ENCODE measurements around the gene CRADD.

- TF ChIP-seq TCF7L2 (IDR thresholded peaks at IDR 0.05; ENCODE audit: borderline replicate concordance, low read depth, low read length) (no peak), ZSCAN30 (tag by site-specific recombination; IDR thresholded peaks at IDR 0.05) (no peak), MZF1 (tag by site-specific recombination; IDR thresholded peaks at IDR 0.05; ENCODE audit: borderline replicate concordance) (no peak), ZNF544 (tag by site-specific recombination; IDR thresholded peaks at IDR 0.05) (no peak), ZNF510 (tag by site-specific recombination; IDR thresholded peaks at IDR 0.05; ENCODE audit: insufficient replicate concordance) (no peak), GLIS1 (tag by site-specific recombination; IDR thresholded peaks at IDR 0.05) (no peak), ZNF76 (tag by site-specific recombination; IDR thresholded peaks at IDR 0.05; ENCODE audit: borderline replicate concordance, low read depth) (no peak), ZNF214 (tag by site-specific recombination; IDR thresholded peaks at IDR 0.05; ENCODE audit: borderline replicate concordance) (no peak), ZNF2 (tag by site-specific recombination; IDR thresholded peaks at IDR 0.05) (no peak), ZFP3 (tag by site-specific recombination; IDR thresholded peaks at IDR 0.05; ENCODE audit: low read depth) (no peak)
- TF ChIP-seq, protein P1, sequence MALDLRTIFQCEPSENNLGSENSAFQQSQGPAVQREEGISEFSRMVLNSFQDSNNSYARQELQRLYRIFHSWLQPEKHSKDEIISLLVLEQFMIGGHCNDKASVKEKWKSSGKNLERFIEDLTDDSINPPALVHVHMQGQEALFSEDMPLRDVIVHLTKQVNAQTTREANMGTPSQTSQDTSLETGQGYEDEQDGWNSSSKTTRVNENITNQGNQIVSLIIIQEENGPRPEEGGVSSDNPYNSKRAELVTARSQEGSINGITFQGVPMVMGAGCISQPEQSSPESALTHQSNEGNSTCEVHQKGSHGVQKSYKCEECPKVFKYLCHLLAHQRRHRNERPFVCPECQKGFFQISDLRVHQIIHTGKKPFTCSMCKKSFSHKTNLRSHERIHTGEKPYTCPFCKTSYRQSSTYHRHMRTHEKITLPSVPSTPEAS (tag by site-specific recombination; IDR thresholded peaks at IDR 0.05) = no peak
- TF ChIP-seq, protein P2, sequence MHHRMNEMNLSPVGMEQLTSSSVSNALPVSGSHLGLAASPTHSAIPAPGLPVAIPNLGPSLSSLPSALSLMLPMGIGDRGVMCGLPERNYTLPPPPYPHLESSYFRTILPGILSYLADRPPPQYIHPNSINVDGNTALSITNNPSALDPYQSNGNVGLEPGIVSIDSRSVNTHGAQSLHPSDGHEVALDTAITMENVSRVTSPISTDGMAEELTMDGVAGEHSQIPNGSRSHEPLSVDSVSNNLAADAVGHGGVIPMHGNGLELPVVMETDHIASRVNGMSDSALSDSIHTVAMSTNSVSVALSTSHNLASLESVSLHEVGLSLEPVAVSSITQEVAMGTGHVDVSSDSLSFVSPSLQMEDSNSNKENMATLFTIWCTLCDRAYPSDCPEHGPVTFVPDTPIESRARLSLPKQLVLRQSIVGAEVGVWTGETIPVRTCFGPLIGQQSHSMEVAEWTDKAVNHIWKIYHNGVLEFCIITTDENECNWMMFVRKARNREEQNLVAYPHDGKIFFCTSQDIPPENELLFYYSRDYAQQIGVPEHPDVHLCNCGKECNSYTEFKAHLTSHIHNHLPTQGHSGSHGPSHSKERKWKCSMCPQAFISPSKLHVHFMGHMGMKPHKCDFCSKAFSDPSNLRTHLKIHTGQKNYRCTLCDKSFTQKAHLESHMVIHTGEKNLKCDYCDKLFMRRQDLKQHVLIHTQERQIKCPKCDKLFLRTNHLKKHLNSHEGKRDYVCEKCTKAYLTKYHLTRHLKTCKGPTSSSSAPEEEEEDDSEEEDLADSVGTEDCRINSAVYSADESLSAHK (tag by site-specific recombination; IDR thresholded peaks at IDR 0.05) = no peak
- TF ChIP-seq, protein P3, sequence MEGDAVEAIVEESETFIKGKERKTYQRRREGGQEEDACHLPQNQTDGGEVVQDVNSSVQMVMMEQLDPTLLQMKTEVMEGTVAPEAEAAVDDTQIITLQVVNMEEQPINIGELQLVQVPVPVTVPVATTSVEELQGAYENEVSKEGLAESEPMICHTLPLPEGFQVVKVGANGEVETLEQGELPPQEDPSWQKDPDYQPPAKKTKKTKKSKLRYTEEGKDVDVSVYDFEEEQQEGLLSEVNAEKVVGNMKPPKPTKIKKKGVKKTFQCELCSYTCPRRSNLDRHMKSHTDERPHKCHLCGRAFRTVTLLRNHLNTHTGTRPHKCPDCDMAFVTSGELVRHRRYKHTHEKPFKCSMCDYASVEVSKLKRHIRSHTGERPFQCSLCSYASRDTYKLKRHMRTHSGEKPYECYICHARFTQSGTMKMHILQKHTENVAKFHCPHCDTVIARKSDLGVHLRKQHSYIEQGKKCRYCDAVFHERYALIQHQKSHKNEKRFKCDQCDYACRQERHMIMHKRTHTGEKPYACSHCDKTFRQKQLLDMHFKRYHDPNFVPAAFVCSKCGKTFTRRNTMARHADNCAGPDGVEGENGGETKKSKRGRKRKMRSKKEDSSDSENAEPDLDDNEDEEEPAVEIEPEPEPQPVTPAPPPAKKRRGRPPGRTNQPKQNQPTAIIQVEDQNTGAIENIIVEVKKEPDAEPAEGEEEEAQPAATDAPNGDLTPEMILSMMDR (tag by site-specific recombination; IDR thresholded peaks at IDR 0.05) = no peak
These were observed 113.4 kb downstream of the CRADD start for GRCh38 chr12:93790472-93791152.

Measured in HEK293 (cell line).